Left lung (tissue), 10 donors: ENCODE results near the gene TMEM35B. TPM values are rescaled to one million over a fixed set of nuclear protein-coding genes. Genes with fewer than 3 reads are reported as not detected.

Experiments used
- ATAC-seq: fragments of 200-7000 bp; cut with Tn5 transposase; one replicate; pipeline ENCODE4 v1.9.1; 2020; ENCODE audit warnings: moderate library complexity
- DNase-seq, 4 donors: peaks; one replicate each; pipeline ENCODE4 v3.0.0-alpha.2; 2013 to 2020
- H3K27ac ChIP-seq, 2 donors: fragments of 200-600 bp; sonication (generic) in 1 of 2; one replicate each; pipeline versions ENCODE4 v1.5.0 to v1.8.0; 2020 to 2021
- H3K27me3 ChIP-seq, 2 donors: fragments of 200-600 bp; sonication (generic) in 1 of 2; one replicate each; pipeline versions ENCODE4 v1.5.0 to v1.8.0; 2020 to 2021
- H3K36me3 ChIP-seq, 2 donors: fragments of 200-600 bp; sonication (generic) in 1 of 2; one replicate each; pipeline versions ENCODE4 v1.5.0 to v1.8.0; 2020 to 2021
- H3K4me1 ChIP-seq, 2 donors: fragments of 200-600 bp; one replicate each; pipeline ENCODE4 v1.8.0; 2021
- H3K4me3 ChIP-seq, 2 donors: fragments of 200-600 bp; sonication (generic) in 1 of 2; one replicate each; pipeline versions ENCODE4 v1.5.0 to v1.8.0; 2020 to 2021; ENCODE audit warnings: mild to moderate bottlenecking in 1 of 2
- H3K9me3 ChIP-seq, 2 donors: fragments of 200-600 bp; sonication (generic) in 1 of 2; one replicate each; pipeline versions ENCODE4 v1.5.0 to v1.8.0; 2020 to 2021
- intact Hi-C, 2 donors: fragments of 100-400 bp; cut with DNase I; formaldehyde crosslinking; loops; one replicate each; pipeline versions ENCODE4 v1.11.2 to v1.14.2; 2022
- polyA plus RNA-seq, 6 donors: library from polyadenylated mRNA; unstranded; fragments of 120-200 nt; gene quantifications; one replicate each; pipeline ENCODE4 v1.2.1, GENCODE V29; 2013; ENCODE audit not compliant: insufficient read length in 6 of 6
- total RNA-seq, 2 donors: library from RNA; stranded (reverse); fragmentation: NEBNext Ultra II Directional; extraction: Animal tissue kit (Norgen Biotek cat#: 25700); gene quantifications; one replicate each; pipeline ENCODE4 v1.2.1, GENCODE V29; 2021
- TF ChIP-seq, protein P1 (sequence below), 2 donors: fragments of 200-600 bp; sonication (generic) in 1 of 2; IDR thresholded peaks; one replicate each; pipeline versions ENCODE4 v1.5.0 to v1.8.0; 2021; ENCODE audit warnings: antibody characterized with exemption in 2 of 2
- donor health status: DM: no; HTN: yes; CAD: no.
- donor health status: DM: no; HTN: no; CAD: no.

TMEM35B gene
- total and polyA plus RNA-seq, 8 donors, result 28.1 to 43.1 (median 30.0) TPM

DNA sequence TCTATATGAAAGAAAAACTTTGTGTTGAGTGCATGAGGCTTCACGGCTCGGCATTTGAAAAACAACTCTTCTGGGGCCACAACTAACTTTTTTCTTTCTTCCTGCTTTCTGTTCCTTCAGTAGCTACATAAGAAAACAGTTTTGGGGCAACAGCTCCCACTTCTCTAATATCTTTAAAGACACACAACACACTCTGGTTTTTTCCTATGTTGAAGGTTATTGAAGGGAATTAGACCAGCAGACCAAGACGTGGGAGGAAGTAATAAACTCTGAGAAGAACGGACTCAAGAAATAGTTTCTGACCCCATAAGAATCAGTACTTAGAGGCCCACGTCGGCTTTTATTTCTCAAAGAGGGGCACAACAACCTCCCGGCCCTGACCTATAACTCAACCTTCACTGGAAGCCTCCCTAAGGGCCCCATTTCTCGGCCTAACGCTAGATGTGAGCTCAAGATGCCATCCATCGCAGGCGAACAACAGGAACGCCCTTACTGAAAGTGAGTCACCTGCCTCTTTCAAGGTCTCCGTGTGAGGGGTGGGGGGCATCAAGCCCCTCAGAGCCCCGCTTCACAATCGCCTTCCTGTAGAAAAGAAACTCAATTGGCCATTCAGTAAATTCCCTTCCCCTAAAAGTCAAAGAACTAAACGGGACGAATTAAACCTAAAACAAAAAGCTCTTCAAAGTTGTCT lies 45.8 kb upstream of the TMEM35B start:
- peak; percentile 59 for ATAC-seq
- TF ChIP-seq, protein P1, sequence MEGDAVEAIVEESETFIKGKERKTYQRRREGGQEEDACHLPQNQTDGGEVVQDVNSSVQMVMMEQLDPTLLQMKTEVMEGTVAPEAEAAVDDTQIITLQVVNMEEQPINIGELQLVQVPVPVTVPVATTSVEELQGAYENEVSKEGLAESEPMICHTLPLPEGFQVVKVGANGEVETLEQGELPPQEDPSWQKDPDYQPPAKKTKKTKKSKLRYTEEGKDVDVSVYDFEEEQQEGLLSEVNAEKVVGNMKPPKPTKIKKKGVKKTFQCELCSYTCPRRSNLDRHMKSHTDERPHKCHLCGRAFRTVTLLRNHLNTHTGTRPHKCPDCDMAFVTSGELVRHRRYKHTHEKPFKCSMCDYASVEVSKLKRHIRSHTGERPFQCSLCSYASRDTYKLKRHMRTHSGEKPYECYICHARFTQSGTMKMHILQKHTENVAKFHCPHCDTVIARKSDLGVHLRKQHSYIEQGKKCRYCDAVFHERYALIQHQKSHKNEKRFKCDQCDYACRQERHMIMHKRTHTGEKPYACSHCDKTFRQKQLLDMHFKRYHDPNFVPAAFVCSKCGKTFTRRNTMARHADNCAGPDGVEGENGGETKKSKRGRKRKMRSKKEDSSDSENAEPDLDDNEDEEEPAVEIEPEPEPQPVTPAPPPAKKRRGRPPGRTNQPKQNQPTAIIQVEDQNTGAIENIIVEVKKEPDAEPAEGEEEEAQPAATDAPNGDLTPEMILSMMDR (IDR thresholded peaks at IDR 0.05), result no peak

DNA sequence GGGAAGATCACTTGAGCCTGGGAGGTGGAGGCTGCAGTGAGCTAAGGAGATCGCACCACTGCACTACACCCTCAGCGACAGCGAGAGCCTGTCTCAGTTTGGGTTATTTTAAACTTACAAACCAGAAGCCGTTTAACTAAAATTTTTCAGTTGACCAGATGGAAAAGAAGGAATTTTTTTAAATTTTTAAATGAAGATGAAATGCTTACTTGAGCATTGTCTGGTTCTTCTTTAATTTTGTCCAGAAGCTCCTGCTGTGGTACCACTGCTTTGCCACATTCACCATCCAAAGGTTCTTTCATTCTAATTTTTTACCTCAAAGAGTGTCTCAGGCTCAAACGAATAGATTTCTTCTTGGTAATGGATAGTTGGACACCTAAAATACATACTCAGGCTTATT lies 45.2 kb upstream of the TMEM35B start:
- TF ChIP-seq, protein P1 (IDR thresholded peaks at IDR 0.05), result no peak
- Histone ChIP-seq H3K27ac (peak overlapping the region; percentile 89 to 93), H3K4me3 (peak overlapping the region; percentile 73 to 77), H3K4me1 (peaks cover 12 to 22% of the 10 kb centered on the region in 2 donors), H3K9me3 (peaks cover 0 to 15% of the 10 kb centered on the region in 2 donors), H3K27me3 (no peaks in the 10 kb centered on the region), H3K36me3 (peaks cover 0 to 18% of the 10 kb centered on the region in 2 donors)
- DNase-seq (no peak), ATAC-seq (no peak)
- intact Hi-C loops, result no loop called here

More for the DNA sequence above, 45.8 kb upstream of the TMEM35B start:
- intact Hi-C loops, result no loop called here
- peak overlapping the region; percentile 89 to 93 for H3K27ac ChIP-seq
- H3K27me3 ChIP-seq, result no peaks in the 10 kb centered on the region
- H3K4me1 ChIP-seq, result peaks cover 12 to 22% of the 10 kb centered on the region in 2 donors
- H3K4me3 ChIP-seq, result peak overlapping the region; percentile 73 to 77
- DNase-seq, result peak in 3 of 4 donors; percentile 13 to 36 (median 21)
- H3K36me3 ChIP-seq, result peaks cover 0 to 18% of the 10 kb centered on the region in 2 donors
- peaks cover 0 to 15% of the 10 kb centered on the region in 2 donors for H3K9me3 ChIP-seq

DNA sequence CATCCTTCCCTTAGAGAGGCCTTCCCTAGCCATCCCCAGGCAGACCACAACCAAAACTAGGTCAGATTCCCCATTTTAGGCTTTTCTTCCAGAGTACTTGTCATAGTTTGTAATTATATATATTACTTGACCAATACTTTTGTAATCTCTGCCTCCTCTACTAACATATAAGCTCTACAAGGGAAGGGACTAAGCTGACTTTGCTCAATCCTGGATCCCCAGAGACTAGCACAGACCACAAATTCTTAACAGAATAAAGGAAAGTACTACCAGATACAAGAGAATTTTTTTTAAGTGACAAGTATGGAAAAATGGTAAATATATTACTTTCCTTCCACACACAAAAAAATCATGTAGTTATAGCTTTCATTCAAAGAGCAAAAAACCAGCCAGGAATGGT lies 44.6 kb upstream of the TMEM35B start:
- Histone ChIP-seq H3K36me3 (peaks cover 0 to 18% of the 10 kb centered on the region in 2 donors), H3K4me1 (peaks cover 12 to 22% of the 10 kb centered on the region in 2 donors), H3K27ac (no peak overlapping the region), H3K9me3 (peaks cover 0 to 15% of the 10 kb centered on the region in 2 donors), H3K4me3 (peak overlapping the region in 1 of 2 donors; percentile 77), H3K27me3 (no peaks in the 10 kb centered on the region)
- intact Hi-C loops, result no loop called here
- no peak for ATAC-seq
- DNase-seq, result no peak
- TF ChIP-seq, protein P1 (IDR thresholded peaks at IDR 0.05), result no peak

DNA sequence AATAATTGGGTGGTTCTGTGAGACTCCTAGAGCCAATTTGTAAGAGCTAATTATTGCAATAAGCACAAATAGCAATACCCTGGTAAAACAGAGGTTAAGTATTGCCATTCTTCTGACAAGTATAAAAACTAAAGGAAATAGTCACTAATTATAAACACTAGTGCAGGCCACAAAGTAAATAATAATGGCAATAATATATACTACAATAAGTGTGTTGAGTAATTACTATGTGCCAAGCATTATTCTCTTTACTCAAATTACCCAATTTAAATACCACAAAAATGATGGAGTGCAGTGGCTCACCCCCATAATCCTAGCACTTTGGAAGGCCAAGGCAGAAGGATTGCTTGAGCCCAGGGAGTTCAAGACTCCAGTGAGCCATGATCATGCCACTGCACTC lies 31.3 kb upstream of the TMEM35B start:
- H3K4me3 ChIP-seq, result no peak overlapping the region
- peaks cover 0 to 81% of the 10 kb centered on the region in 2 donors for H3K36me3 ChIP-seq
- DNase-seq, result no peak
- no peaks in the 10 kb centered on the region for H3K9me3 ChIP-seq
- no peaks in the 10 kb centered on the region for H3K27me3 ChIP-seq
- no peak for ATAC-seq
- TF ChIP-seq, protein P1 (IDR thresholded peaks at IDR 0.05), result no peak
- intact Hi-C loops, result no loop called here
- no peaks in the 10 kb centered on the region for H3K4me1 ChIP-seq
- H3K27ac ChIP-seq, result no peak overlapping the region

DNA sequence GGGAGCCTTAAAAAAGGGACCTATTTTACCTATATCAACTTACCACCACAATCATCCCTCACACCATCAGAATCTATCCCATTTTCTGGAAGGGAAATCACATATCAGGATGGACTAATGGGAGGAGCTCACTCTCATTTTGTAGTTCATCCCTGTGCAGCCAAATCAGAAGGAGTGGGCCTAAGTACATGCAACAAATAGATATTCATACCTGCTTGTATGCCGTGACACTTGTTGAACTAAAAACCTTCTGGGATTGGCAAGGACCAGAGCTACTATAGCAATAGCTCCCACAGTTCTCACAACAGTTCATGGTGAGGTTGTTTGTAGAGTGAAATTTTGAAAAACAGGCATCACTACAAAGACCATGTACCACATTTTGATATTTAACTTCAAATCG lies 29.3 kb upstream of the TMEM35B start:
- no peaks in the 10 kb centered on the region for H3K27me3 ChIP-seq
- no peaks in the 10 kb centered on the region for H3K4me1 ChIP-seq
- H3K36me3 ChIP-seq, result peaks cover 0 to 92% of the 10 kb centered on the region in 2 donors
- H3K9me3 ChIP-seq, result no peaks in the 10 kb centered on the region
- TF ChIP-seq, protein P1 (IDR thresholded peaks at IDR 0.05), result no peak
- no peak for DNase-seq
- H3K4me3 ChIP-seq, result no peak overlapping the region
- no peak for ATAC-seq
- intact Hi-C loops, result no loop called here
- no peak overlapping the region for H3K27ac ChIP-seq
